OCI-LY1 (cell line): ENCODE results near the gene LGALS8.
"Not testable (repeated sequence)": the region's sequence is repeated elsewhere in the genome, so short reads cannot be mapped to it uniquely, and the experiment has no call there.

Experiments
- H2AFZ ChIP-seq: fragments of 200-600 bp; sonication (generic), shearing (Covaris generic); 2 replicates; pipeline ENCODE4 v1.6.0; 2014; ENCODE audit warnings: antibody characterized with exemption, mild to moderate bottlenecking, low read length
- H3F3A ChIP-seq: fragments of 200-600 bp; sonication (generic), shearing (Covaris generic); 2 replicates; pipeline ENCODE4 v1.6.0; 2014; ENCODE audit warnings: mild to moderate bottlenecking, antibody characterized with exemption, low read length, moderate library complexity; ENCODE audit not compliant: insufficient read depth
- H3K27ac ChIP-seq: fragments of 200-600 bp; sonication (generic); 2 replicates; pipeline ENCODE4 v1.5.1; 2014; ENCODE audit warnings: low read length, mixed run types, mild to moderate bottlenecking, low read depth; ENCODE audit not compliant: poor library complexity, severe bottlenecking
- H3K27me3 ChIP-seq: fragments of 200-600 bp; sonication (generic); 2 replicates; pipeline ENCODE4 v1.6.0; 2014; ENCODE audit warnings: antibody characterized with exemption, mild to moderate bottlenecking, low read length, moderate library complexity; ENCODE audit not compliant: insufficient read depth
- H3K36me3 ChIP-seq: fragments of 200-600 bp; sonication (generic); 2 replicates; pipeline ENCODE4 v1.6.1; 2014; ENCODE audit warnings: mild to moderate bottlenecking, antibody characterized with exemption, low read length, moderate library complexity, mixed read lengths; ENCODE audit not compliant: insufficient read depth
- H3K4me1 ChIP-seq: fragments of 200-600 bp; sonication (generic); 2 replicates; pipeline ENCODE4 v1.5.1; 2014; ENCODE audit warnings: mild to moderate bottlenecking, low read length, moderate library complexity; ENCODE audit not compliant: insufficient read depth, severe bottlenecking
- H3K4me2 ChIP-seq: fragments of 200-600 bp; sonication (generic), shearing (Covaris generic); 2 replicates; pipeline ENCODE4 v1.6.1; 2014; ENCODE audit warnings: low read length
- H3K4me3 ChIP-seq: fragments of 200-600 bp; sonication (generic); 2 replicates; pipeline ENCODE4 v1.5.1; 2014; ENCODE audit warnings: low read length, low read depth, mild to moderate bottlenecking, mixed read lengths; ENCODE audit not compliant: poor library complexity, severe bottlenecking
- H3K79me2 ChIP-seq: fragments of 200-600 bp; shearing (Covaris generic); 2 replicates; pipeline ENCODE4 v1.6.1; 2016; ENCODE audit warnings: mixed run types, low read length, mixed read lengths; ENCODE audit not compliant: insufficient read depth
- H3K9ac ChIP-seq: fragments of 200-600 bp; sonication (generic), shearing (Covaris generic); 2 replicates; pipeline ENCODE4 v1.6.1; 2014; ENCODE audit warnings: mild to moderate bottlenecking, low read length, mixed read lengths
- H3K9me2 ChIP-seq: fragments of 200-600 bp; sonication (generic), shearing (Covaris generic); 2 replicates; pipeline ENCODE4 v1.6.1; 2014; ENCODE audit warnings: low read depth, mild to moderate bottlenecking, low read length, mixed read lengths
- H3K9me3 ChIP-seq: fragments of 200-600 bp; shearing (Covaris generic); 2 replicates; pipeline ENCODE4 v1.6.1; 2014; ENCODE audit warnings: low read length, mixed read lengths
- H4K20me1 ChIP-seq: fragments of 200-600 bp; sonication (generic), shearing (Covaris generic); 2 replicates; pipeline ENCODE4 v1.6.0; 2016; ENCODE audit warnings: mild to moderate bottlenecking, low read length; ENCODE audit not compliant: insufficient read depth
- CTCF ChIP-seq: fragments of 200-600 bp; sonication (generic), shearing (Covaris generic); IDR thresholded peaks from 2 replicates; pipeline ENCODE4 v1.5.1; 2017; ENCODE audit warnings: mild to moderate bottlenecking, antibody characterized with exemption, low read length, moderate library complexity, mixed read lengths
- EZH2 ChIP-seq: fragments of 200-600 bp; sonication (generic), shearing (Covaris generic); IDR thresholded peaks from 2 replicates; pipeline ENCODE4 v1.8.0; 2017; ENCODE audit warnings: borderline replicate concordance, mixed run types, mild to moderate bottlenecking, antibody characterized with exemption, low read length, moderate library complexity, mixed read lengths

Gene LGALS8

GRCh38 chr1:236576004-236576403 lies 52.2 kb downstream of the LGALS8 start:
- no peaks in the 10 kb centered on the region for H3K79me2 ChIP-seq
- H3K4me3 ChIP-seq, result no peak overlapping the region
- no peak overlapping the region for H3K9ac ChIP-seq
- no peak overlapping the region for H3K27ac ChIP-seq
- H3K4me1 ChIP-seq, result no peaks in the 10 kb centered on the region
- H3F3A ChIP-seq, result no peaks in the 10 kb centered on the region
- H4K20me1 ChIP-seq, result no peaks in the 10 kb centered on the region
- H3K9me2 ChIP-seq, result no peaks in the 10 kb centered on the region
- H3K9me3 ChIP-seq, result no peaks in the 10 kb centered on the region
- H3K27me3 ChIP-seq, result no peaks in the 10 kb centered on the region
- no peak overlapping the region for H3K4me2 ChIP-seq
- peaks cover 94% of the 10 kb centered on the region for H3K36me3 ChIP-seq
- TF ChIP-seq EZH2, result no peak
- TF ChIP-seq CTCF, result no peak
- no peak overlapping the region for H2AFZ ChIP-seq

- not testable (repeated sequence) for H3K4me3 ChIP-seq, H3K27me3 ChIP-seq, H3K9ac ChIP-seq, H3K9me2 ChIP-seq, H3K9me3 ChIP-seq, H2AFZ ChIP-seq, H3K79me2 ChIP-seq, H3K4me2 ChIP-seq, H3K27ac ChIP-seq, H3K4me1 ChIP-seq, H3F3A ChIP-seq, H4K20me1 ChIP-seq
- peaks cover 94% of the 10 kb centered on the region for H3K36me3 ChIP-seq
Measured at GRCh38 chr1:236577041-236577440, 53.3 kb downstream of the LGALS8 start.

- Histone ChIP-seq H3F3A (no peaks in the 10 kb centered on the region), H3K9me3 (no peaks in the 10 kb centered on the region), H3K9me2 (no peaks in the 10 kb centered on the region), H3K4me2 (no peak overlapping the region), H3K9ac (no peak overlapping the region), H3K36me3 (peaks cover 89% of the 10 kb centered on the region), H2AFZ (no peak overlapping the region), H3K27me3 (no peaks in the 10 kb centered on the region), H3K79me2 (no peaks in the 10 kb centered on the region), H4K20me1 (no peaks in the 10 kb centered on the region), H3K4me3 (no peak overlapping the region), H3K4me1 (no peaks in the 10 kb centered on the region), H3K27ac (no peak overlapping the region)
- TF ChIP-seq CTCF (no peak), EZH2 (no peak)
Measured at GRCh38 chr1:236578661-236579060, 54.9 kb downstream of the LGALS8 start.

- not testable (repeated sequence) for H3K9me3 ChIP-seq, H2AFZ ChIP-seq, H3K27me3 ChIP-seq, H3K79me2 ChIP-seq, H3K27ac ChIP-seq, H3K9ac ChIP-seq, H4K20me1 ChIP-seq, H3K9me2 ChIP-seq, H3K4me2 ChIP-seq, H3K4me1 ChIP-seq, H3F3A ChIP-seq, H3K4me3 ChIP-seq
- H3K36me3 ChIP-seq, result peaks cover 90% of the 10 kb centered on the region
Measured at GRCh38 chr1:236580404-236580803, 56.6 kb downstream of the LGALS8 start.
